ENCODE measurements around the gene IMMP2L. TPM values are rescaled to one million over a fixed set of nuclear protein-coding genes. Genes with fewer than 3 reads are reported as not detected.

IMMP2L gene
- total and polyA plus RNA-seq, 2 donors (not counting 3 experiments of a cell fraction or from before 2014, with no cell fraction given): 9.9 to 11.8 TPM

- no peak overlapping the region for H3K27ac ChIP-seq (ENCODE audit: insufficient read depth, low read depth, low read length)
- POLR2A ChIA-PET: no interaction called here
- H3K4me1 ChIP-seq (ENCODE audit: control insufficient read depth, extremely low read depth, insufficient read depth, low read length): no peaks in the 10 kb centered on the region
- H3K36me3 ChIP-seq (ENCODE audit: control insufficient read depth in 2 of 2, extremely low read depth in 1 of 2, insufficient read depth in 2 of 2, low read length in 2 of 2): no peaks in the 10 kb centered on the region
- no TSS peak for BruUV-seq (replicated peaks)
- intact Hi-C loops (cut with micrococcal nuclease) (no loop called here), dilution Hi-C loops (cut with MboI; ENCODE audit: extremely low pct_ligation_motif_present, low sequenced_read_pairs) (no loop called here)
- H4K20me1 ChIP-seq (replicated peaks; ENCODE audit: control insufficient read depth, extremely low read depth, insufficient read depth, low read length): no peaks in the 10 kb centered on the region
- CTCF ChIA-PET: interaction anchor here (1.3 kb wide), 1 partner anchor 11 kb away, joined by 3 read pairs; no protein-coding TSS in a partner anchor
- no peaks in the 10 kb centered on the region for H3K9me3 ChIP-seq (replicated peaks; ENCODE audit: control insufficient read depth, insufficient read depth, low read length)
- no peaks in the 10 kb centered on the region for H3K9me1 ChIP-seq (replicated peaks; ENCODE audit: control insufficient read depth, extremely low read depth, insufficient read depth, low read length)
- no peak overlapping the region for H3K9ac ChIP-seq (replicated peaks; ENCODE audit: extremely low read depth, insufficient read depth, low read length)
- no peak overlapping the region for H3K4me2 ChIP-seq (ENCODE audit: insufficient read depth, low read length)
- H3K4me3 ChIP-seq (replicated peaks in 1 of 3; ENCODE audit: insufficient read depth in 1 of 3, low read depth in 1 of 3, low read length in 3 of 3): no peak overlapping the region
- no peaks in the 10 kb centered on the region for H3K27me3 ChIP-seq (ENCODE audit: control insufficient read depth in 2 of 2, insufficient read depth in 2 of 2, low read length in 2 of 2)
- TF ChIP-seq POLR2A (IDR thresholded peaks at IDR 0.05; ENCODE audit: low read depth, low read length): no peak
- no peak for TF ChIP-seq CTCF (IDR thresholded peaks at IDR 0.05; ENCODE audit: extremely low read depth in 1 of 2, insufficient read depth in 1 of 2, low read depth in 1 of 2, low read length in 2 of 2)
- TF ChIP-seq MYC (IDR thresholded peaks at IDR 0.05; ENCODE audit: low read depth, low read length): no peak
- FAIRE-seq: no peak
- no peak overlapping the region for H2AFZ ChIP-seq (ENCODE audit: low read depth, low read length)
- no peak for DNase-seq (ENCODE audit: low read depth, low spot score)
- H3K79me2 ChIP-seq (ENCODE audit: control insufficient read depth, insufficient read depth, low read length): no peaks in the 10 kb centered on the region
Measured at GRCh38 chr7:111540199-111540815, 22.0 kb downstream of the IMMP2L start.

- DNase-seq (ENCODE audit: low read depth, low spot score) (no peak), FAIRE-seq (no peak)
- no peaks in the 10 kb centered on the region for H3K9me3 ChIP-seq (replicated peaks; ENCODE audit: control insufficient read depth, insufficient read depth, low read length)
- dilution Hi-C loops (cut with MboI; ENCODE audit: extremely low pct_ligation_motif_present, low sequenced_read_pairs): no loop called here
- no peaks in the 10 kb centered on the region for H3K4me1 ChIP-seq (ENCODE audit: control insufficient read depth, extremely low read depth, insufficient read depth, low read length)
- no peak overlapping the region for H3K4me2 ChIP-seq (ENCODE audit: insufficient read depth, low read length)
- intact Hi-C loops (cut with micrococcal nuclease): no loop called here
- H3K27me3 ChIP-seq (ENCODE audit: control insufficient read depth in 2 of 2, insufficient read depth in 2 of 2, low read length in 2 of 2): no peaks in the 10 kb centered on the region
- no peaks in the 10 kb centered on the region for H3K79me2 ChIP-seq (ENCODE audit: control insufficient read depth, insufficient read depth, low read length)
- no peak overlapping the region for H2AFZ ChIP-seq (ENCODE audit: low read depth, low read length)
- no TSS peak for BruUV-seq (replicated peaks)
- H3K9ac ChIP-seq (replicated peaks; ENCODE audit: extremely low read depth, insufficient read depth, low read length): no peak overlapping the region
- TF ChIP-seq EZH2 (IDR thresholded peaks at IDR 0.05; ENCODE audit: borderline replicate concordance, low read depth, low read length, severe bottlenecking) (no peak), POLR2AphosphoS5 (IDR thresholded peaks at IDR 0.05; ENCODE audit: insufficient read depth, low read depth, low read length) (no peak), JUN (IDR thresholded peaks at IDR 0.05; ENCODE audit: borderline replicate concordance, insufficient read depth, insufficient read length, low read depth) (no peak), MYC (IDR thresholded peaks at IDR 0.05; ENCODE audit: low read depth, low read length) (no peak), MAX (IDR thresholded peaks at IDR 0.05; ENCODE audit: insufficient read depth, insufficient read length) (no peak), POLR2A (IDR thresholded peaks at IDR 0.05; ENCODE audit: low read depth, low read length) (no peak), FOS (IDR thresholded peaks at IDR 0.05; ENCODE audit: borderline replicate concordance, insufficient read depth, low read length) (no peak), CTCF (IDR thresholded peaks at IDR 0.05; ENCODE audit: extremely low read depth in 1 of 2, insufficient read depth in 1 of 2, low read depth in 1 of 2, low read length in 2 of 2) (no peak), GATA2 (IDR thresholded peaks at IDR 0.05; ENCODE audit: insufficient read depth, insufficient read length, low read depth, low read length) (no peak)
- POLR2A ChIA-PET: no interaction called here
- no peak overlapping the region for H3K27ac ChIP-seq (ENCODE audit: insufficient read depth, low read depth, low read length)
- CTCF ChIA-PET: interaction anchor here (0.7 to 0.9 kb wide), 2 partner anchors 27 to 192 kb away, joined by 3 read pairs; no protein-coding TSS in a partner anchor
- H3K36me3 ChIP-seq (ENCODE audit: control insufficient read depth in 2 of 2, extremely low read depth in 1 of 2, insufficient read depth in 2 of 2, low read length in 2 of 2): no peaks in the 10 kb centered on the region
- no peaks in the 10 kb centered on the region for H4K20me1 ChIP-seq (replicated peaks; ENCODE audit: control insufficient read depth, extremely low read depth, insufficient read depth, low read length)
- no peak overlapping the region for H3K4me3 ChIP-seq (replicated peaks in 1 of 3; ENCODE audit: insufficient read depth in 1 of 3, low read depth in 1 of 3, low read length in 3 of 3)
- no peaks in the 10 kb centered on the region for H3K9me1 ChIP-seq (replicated peaks; ENCODE audit: control insufficient read depth, extremely low read depth, insufficient read depth, low read length)
Measured at GRCh38 chr7:111537134-111537533, 25.2 kb downstream of the IMMP2L start.
